Activated CD4-positive, CD25-positive, alpha-beta regulatory T cell treated with anti-CD3 and anti-CD28 coated beads, Interleukin-2, amount 50 U/mL, for 72 hours (primary cell): ENCODE results near the gene ZFHX3.
"Not testable (repeated sequence)": the region's sequence is repeated elsewhere in the genome, so short reads cannot be mapped to it uniquely, and the experiment has no call there.

ENCODE experiments used
- DNase-seq: peaks from one replicate; pipeline ENCODE4 v3.0.0; 2021

ZFHX3 gene

DNA sequence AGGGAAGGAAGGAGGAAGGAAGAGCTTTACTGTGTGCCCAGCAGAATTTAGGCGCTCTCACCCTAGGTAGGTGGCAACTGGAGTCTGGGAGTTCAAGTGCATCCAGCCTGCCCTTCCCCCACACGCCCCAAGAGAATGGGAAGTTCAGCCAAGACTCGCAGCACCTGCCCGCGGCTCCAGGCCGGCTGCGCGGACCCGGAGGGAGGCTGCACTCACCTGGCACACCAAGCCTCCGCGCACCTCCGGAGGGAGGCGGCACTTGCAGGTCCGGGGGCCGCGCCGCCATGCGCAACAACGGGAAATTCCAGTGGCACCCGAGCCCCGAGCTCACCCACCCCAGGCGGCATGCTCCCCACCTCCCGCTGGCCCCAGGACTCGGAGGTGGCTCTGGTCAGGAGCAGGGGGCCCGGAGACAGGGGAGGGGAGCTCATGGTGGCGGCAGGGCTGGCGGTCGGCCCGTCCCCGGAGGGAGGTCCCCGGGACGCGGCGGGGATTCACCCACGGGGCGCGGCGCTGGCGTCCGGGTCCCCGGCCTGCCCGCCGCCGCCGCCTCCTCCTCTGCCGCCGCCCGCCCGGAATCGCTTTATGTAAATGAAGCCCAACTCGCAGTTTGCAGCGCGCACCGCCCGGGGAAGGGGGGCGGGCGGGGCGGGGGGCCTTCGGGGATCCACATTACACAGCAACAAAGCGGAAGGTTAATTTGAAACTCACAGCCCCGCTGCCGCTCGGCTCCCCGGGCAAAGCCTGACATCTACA, at the start of gene ZFHX3:
ZFHX3 (minus strand) TSS at position 593 of the 756 bp plus-strand sequence. CDS start 87,983 bp downstream, outside the sequence.
- DNase-seq = no peak

- no peak for DNase-seq
Observed at GRCh38 chr16:73096510-73096909, 48.6 kb upstream of the ZFHX3 start.

DNA sequence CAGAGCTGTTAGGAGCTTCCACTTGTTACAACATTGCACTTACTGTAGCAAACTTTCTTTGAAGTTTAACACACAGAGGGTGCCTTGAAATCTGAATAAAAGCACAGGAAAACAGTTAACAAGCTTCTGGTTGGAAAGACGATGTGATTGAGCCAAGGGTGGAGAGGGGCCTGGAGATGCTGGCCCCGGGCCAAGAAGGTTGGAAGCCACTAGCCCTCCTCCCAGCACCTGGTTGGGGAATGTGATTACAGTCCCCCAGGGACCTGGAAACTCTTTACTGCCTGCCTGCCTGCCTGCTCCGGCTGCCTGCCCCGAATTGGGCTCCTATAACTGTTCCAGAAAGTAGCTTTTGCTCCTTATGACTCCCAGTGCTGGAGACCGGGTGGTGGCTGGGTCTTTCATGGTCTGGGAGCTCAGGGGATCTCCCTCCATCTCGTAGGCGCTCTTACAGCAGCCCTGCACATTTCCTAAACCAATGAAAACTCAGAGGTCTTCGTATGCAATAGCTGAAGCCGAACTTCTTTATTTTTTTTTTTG, 48.0 kb upstream of the ZFHX3 start:
- no peak for DNase-seq

- no peak for DNase-seq
Observed at GRCh38 chr16:73095142-73095820, 47.4 kb upstream of the ZFHX3 start.

GRCh38 chr16:73094371-73094770, 46.4 kb upstream of the ZFHX3 start:
- DNase-seq = no peak

GRCh38 chr16:73093146-73094144, 45.5 kb upstream of the ZFHX3 start:
- no peak for DNase-seq

DNA sequence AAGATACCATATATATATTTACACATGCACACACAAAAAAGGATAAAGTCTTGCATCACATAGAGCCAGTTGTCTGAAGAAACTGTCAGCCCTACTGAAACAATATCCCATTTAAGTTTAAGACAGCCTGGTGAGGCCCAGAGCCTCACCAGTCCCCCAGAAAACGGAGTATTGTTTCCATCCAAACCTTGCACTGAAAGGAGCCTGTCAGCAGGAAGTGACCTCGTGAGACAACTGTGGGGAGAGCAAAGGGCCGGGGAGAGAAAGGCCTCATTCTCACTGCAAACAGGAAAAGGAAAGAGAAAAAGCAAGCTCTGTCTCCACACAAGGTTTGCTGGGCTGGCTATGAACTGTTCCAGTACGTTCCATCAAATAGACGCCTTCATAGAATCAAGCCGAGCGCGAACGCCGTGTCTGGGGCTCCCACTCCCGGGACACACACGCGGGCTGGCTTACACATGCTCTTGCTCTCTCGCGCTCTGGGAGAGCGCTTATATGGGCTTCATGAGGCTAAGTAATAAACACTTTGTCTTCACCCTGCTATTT, 44.4 kb upstream of the ZFHX3 start:
- no peak for DNase-seq

- DNase-seq = no peak
Observed at GRCh38 chr16:73091174-73091573, 43.2 kb upstream of the ZFHX3 start.

DNA sequence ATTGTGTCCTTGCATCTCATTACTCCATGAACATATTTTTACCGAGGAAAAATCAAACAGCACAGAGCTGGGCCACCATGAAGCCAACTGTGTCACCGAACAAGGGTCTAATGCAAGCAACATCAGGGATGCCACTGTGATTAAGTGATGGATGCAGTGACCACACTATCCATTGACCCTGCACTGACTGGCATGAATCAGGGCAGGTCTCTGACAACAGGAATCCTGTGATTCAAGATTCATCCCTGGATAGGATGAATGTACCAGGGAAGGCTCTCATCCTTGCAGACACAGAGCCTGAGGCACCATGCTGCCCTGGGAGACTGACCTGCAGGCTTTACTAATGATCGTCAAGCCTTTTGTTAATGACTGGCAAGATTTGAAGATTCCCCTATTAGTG, 41.5 kb upstream of the ZFHX3 start:
- no peak for DNase-seq

DNA sequence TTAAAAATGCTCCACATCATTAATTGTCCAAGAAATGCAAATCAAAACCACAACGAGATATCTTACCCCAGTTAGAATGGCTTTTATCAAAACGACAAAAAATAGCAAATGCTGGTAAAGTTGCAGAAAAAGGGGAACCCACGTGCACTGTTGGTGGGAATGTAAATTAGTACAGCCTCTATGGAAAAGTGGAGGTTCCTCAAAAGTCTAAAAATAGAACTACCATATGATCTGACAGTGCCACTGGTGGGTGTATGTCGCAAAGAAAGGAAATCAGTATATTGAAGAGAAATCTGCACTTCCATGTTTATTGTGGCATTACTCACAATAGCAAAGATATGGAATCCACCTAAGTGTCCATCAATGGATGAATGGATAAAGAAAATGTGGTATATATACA, 38.2 kb upstream of the ZFHX3 start:
- no peak for DNase-seq

DNA sequence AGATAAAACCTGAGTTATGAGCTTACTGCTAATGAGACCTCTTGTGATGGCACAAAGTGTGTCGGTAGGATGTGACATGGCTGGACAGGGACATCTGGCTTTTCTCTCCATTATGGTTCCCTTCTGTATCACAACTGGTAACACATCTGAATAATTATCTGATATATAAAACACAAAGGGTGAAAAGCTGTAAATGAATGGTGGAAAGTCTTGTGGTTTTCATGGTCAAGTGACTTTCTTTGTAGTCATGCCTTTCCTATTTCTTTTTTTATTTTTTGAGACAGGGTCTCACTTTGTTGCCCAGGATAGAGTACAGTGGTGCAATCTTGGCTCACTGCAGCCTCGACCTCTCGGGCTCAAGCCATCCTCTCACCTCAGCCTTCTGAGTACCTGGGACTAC, 35.3 kb upstream of the ZFHX3 start:
- DNase-seq = no peak

- DNase-seq = not testable (repeated sequence)
Observed at GRCh38 chr16:73082634-73083051, 34.7 kb upstream of the ZFHX3 start.

- no peak for DNase-seq
Observed at GRCh38 chr16:73080931-73081330, 33.0 kb upstream of the ZFHX3 start.

DNA sequence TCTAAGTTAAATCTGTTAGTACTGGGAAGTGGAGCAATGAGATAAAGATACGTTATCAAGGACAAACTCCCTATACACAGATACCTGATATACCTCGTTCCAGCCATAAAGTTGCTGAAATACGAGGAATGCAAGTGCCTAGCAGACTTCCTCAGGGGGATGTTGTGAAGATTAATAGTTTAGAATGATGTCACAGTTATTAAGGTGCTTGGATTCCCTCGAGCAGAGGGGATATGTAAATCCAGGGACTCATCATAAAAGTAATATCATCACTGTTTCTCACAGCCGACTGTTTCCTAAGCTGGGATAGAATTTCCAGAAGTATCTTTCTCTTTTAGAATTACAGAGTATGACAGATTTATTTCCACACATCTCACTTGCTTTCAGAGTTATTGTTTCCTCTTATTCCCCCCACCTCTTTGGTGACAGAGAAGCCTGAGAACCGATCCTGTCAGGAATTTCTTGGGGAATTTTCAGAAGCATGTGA, 28.4 kb upstream of the ZFHX3 start:
- no peak for DNase-seq

DNA sequence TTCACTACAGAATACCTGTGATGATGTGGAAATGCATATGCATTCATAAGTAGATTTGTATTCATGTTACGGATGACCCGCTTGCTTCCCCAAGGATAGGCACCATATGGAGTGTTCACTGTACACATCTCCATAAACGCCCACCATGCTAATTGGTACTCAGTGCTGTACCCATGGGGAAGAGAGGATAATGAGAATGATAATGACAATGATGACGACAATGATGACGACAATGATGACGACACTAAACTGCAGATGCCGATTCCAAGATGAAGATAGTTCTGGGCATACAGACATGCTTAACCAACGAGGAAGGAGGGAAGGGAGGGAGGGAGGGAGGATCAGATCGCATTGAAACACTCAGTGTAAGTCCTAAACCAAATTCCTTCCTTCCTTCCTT, 26.5 kb upstream of the ZFHX3 start:
- DNase-seq = no peak

GRCh38 chr16:73072051-73072450, 24.1 kb upstream of the ZFHX3 start:
- DNase-seq = not testable (repeated sequence)

DNA sequence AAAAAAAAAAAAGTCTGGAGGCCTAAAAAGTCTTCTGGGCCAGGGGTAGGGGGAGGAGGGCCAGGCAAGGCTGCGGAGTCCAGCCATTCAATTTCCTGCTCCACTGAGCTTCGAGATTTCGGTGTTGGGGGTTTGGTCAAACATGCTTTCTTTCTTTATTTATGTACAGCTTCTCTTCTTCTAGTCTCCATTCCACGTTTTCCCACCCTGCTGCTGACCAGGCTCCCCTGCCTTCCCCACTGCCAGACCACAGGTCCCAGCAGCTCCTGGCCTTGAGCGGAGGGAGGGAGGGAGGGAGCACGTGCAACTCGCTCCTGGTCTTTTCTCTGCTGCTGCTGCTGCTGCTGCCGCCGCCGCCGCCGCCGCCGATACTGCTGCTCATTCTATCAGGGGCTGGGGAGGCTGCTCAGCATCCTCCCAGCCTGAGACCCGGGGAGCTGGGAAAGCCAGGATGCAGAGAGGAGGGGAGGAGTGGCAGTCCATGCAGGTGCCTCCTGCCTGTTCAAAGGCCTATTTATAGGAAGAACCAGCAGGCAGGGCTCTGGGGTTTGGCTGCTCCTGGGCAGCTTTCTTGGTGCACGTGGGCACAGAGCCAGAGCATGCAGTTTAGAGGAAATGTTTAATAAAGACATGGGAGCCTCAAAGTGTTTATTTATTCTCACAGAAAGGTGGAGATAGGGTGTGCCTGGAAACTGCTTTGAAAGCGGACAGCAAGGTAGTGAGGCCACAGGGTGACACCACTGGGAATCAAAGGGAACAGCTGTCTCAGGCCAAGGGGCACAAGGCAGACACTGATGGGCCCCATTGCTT, 23.4 kb upstream of the ZFHX3 start:
- no peak for DNase-seq

GRCh38 chr16:73069581-73070262, 21.8 kb upstream of the ZFHX3 start:
- DNase-seq = no peak

GRCh38 chr16:73068541-73069401, 20.8 kb upstream of the ZFHX3 start:
- no peak for DNase-seq
